DMS53 (cell line): Measurements from ENCODE around the gene CDY2A.
"Not testable (repeated sequence)": the region's sequence is repeated elsewhere in the genome, so short reads cannot be mapped to it uniquely, and the experiment has no call there.

Source experiments
- DNase-seq: peaks from one replicate; lab custom pipeline; 2025; lab: John Stamatoyannopoulos, UW

CDY2A gene

GRCh38 chrY:18025487-18025886 is at the start of gene CDY2A:
TSS of gene CDY2A (plus strand) at chrY:18025787. CDS start at chrY:18026115, 328 bp downstream.
- DNase-seq: not testable (repeated sequence)

GRCh38 chrY:17997586-17997985 is 28.0 kb upstream of the CDY2A start:
- not testable (repeated sequence) for DNase-seq

- DNase-seq: not testable (repeated sequence)
These were observed 27.3 kb upstream of the CDY2A start for GRCh38 chrY:17998266-17998665.

- not testable (repeated sequence) for DNase-seq
These were observed 1.7 kb upstream of the CDY2A start for GRCh38 chrY:18023897-18024296.

- not testable (repeated sequence) for DNase-seq
These were observed 3.3 kb downstream of the CDY2A start for GRCh38 chrY:18028845-18029244.

GRCh38 chrY:18030178-18030577 is 4.6 kb downstream of the CDY2A start:
- DNase-seq: not testable (repeated sequence)

GRCh38 chrY:18034100-18034814 is 8.7 kb downstream of the CDY2A start:
- DNase-seq: not testable (repeated sequence)

GRCh38 chrY:18034864-18035263 is 9.3 kb downstream of the CDY2A start:
- not testable (repeated sequence) for DNase-seq

- DNase-seq: not testable (repeated sequence)
These were observed 19.4 kb downstream of the CDY2A start for GRCh38 chrY:18044990-18045389.

GRCh38 chrY:18048149-18049040 is 22.8 kb downstream of the CDY2A start:
- not testable (repeated sequence) for DNase-seq

- DNase-seq: not testable (repeated sequence)
These were observed 23.5 kb downstream of the CDY2A start for GRCh38 chrY:18049061-18049460.

- DNase-seq: not testable (repeated sequence)
These were observed 30.9 kb downstream of the CDY2A start for GRCh38 chrY:18056473-18056872.

GRCh38 chrY:18073464-18073863 is 47.9 kb downstream of the CDY2A start:
- not testable (repeated sequence) for DNase-seq
